ENCODE measurements around the gene LAMB2.

The LAMB2 gene

GRCh38 chr3:49108346-49108745, 24.5 kb downstream of the LAMB2 start:
- no peak for TF ChIP-seq CTCF (conservative IDR thresholded peaks at IDR 0.05; ENCODE audit: low read length)
- no peak for DNase-seq (ENCODE audit: low read depth)
- no peak overlapping the region for H3K4me3 ChIP-seq (ENCODE audit: low read length)

- peak within 1 kb of the TSS; percentile 96 for H3K4me3 ChIP-seq (ENCODE audit: low read length)
- no peak for TF ChIP-seq CTCF (conservative IDR thresholded peaks at IDR 0.05; ENCODE audit: low read length)
- peak; percentile 89 for DNase-seq (ENCODE audit: low read depth)
Measured at GRCh38 chr3:49104427-49105291, 28.2 kb downstream of the LAMB2 start, which contains the start of gene QARS1. TSS of gene QARS1 (minus strand) at chr3:49104757. CDS start at chr3:49104733, 24 bp downstream.

GRCh38 chr3:49104052-49104426, 28.8 kb downstream of the LAMB2 start:
- TF ChIP-seq CTCF (conservative IDR thresholded peaks at IDR 0.05; ENCODE audit: low read length), result no peak
- peak overlapping the region; percentile 96 for H3K4me3 ChIP-seq (ENCODE audit: low read length)
- no peak for DNase-seq (ENCODE audit: low read depth)

- no peak for TF ChIP-seq CTCF (conservative IDR thresholded peaks at IDR 0.05; ENCODE audit: low read length)
- DNase-seq (ENCODE audit: low read depth), result no peak
Measured at GRCh38 chr3:49100046-49100615, 32.7 kb downstream of the LAMB2 start.

GRCh38 chr3:49098910-49099630, 33.8 kb downstream of the LAMB2 start:
- no peak for DNase-seq (ENCODE audit: low read depth)
- TF ChIP-seq CTCF (conservative IDR thresholded peaks at IDR 0.05; ENCODE audit: low read length), result no peak
- H3K4me3 ChIP-seq (ENCODE audit: low read length), result no peak overlapping the region

More at GRCh38 chr3:49100046-49100615, 32.7 kb downstream of the LAMB2 start:
- H3K4me3 ChIP-seq (ENCODE audit: low read length), result no peak overlapping the region

GRCh38 chr3:49098429-49098828, 34.4 kb downstream of the LAMB2 start:
- no peak for DNase-seq (ENCODE audit: low read depth)
- no peak for TF ChIP-seq CTCF (conservative IDR thresholded peaks at IDR 0.05; ENCODE audit: low read length)
- H3K4me3 ChIP-seq (ENCODE audit: low read length), result no peak overlapping the region
